ENCODE results near the gene OST4.
"Not testable (repeated sequence)": the region's sequence is repeated elsewhere in the genome, so short reads cannot be mapped to it uniquely, and the experiment has no call there.

OST4 gene

DNA sequence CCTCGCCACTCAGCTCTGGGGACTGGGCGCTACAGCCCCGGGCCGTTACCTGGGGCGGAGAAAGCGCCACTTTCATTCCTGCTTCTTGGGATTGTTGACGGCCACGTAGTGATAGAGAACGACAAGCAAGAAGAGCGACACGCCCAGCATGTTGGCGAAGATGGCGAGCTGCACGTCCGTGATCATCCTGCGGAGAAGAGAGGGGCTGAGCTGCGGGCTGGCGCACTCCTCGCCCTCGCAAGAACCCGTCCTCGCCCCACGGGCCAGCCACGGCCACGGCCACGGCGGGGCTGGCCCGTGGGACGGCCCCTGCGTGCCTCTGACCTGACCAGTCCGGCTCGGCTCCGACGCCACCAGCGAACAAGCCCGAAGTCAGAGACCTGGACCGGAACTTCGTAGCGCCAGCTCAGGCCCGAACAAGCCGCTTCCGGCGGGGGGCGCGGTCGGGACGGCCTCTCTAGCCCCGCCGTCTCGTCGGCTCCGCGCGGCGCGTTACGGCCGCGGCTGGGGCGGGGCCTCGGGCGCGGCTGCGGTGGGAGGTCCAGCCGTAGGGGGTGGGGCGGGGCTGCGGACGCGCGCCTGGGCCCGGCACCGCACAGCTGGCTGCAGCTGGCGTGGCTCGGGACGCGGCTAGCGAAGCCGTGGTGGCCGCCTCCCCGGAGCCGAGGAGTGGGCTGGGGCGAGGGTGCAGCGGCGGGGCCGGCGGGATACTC, at the start of gene OST4:
Gene OST4, minus strand, starts transcription at position 378 of the 713 bp plus-strand sequence.
- peak; percentile 92 to 95 for DNase-seq (ENCODE audit: low read depth in 2 of 2)
- TF ChIP-seq, protein P1, sequence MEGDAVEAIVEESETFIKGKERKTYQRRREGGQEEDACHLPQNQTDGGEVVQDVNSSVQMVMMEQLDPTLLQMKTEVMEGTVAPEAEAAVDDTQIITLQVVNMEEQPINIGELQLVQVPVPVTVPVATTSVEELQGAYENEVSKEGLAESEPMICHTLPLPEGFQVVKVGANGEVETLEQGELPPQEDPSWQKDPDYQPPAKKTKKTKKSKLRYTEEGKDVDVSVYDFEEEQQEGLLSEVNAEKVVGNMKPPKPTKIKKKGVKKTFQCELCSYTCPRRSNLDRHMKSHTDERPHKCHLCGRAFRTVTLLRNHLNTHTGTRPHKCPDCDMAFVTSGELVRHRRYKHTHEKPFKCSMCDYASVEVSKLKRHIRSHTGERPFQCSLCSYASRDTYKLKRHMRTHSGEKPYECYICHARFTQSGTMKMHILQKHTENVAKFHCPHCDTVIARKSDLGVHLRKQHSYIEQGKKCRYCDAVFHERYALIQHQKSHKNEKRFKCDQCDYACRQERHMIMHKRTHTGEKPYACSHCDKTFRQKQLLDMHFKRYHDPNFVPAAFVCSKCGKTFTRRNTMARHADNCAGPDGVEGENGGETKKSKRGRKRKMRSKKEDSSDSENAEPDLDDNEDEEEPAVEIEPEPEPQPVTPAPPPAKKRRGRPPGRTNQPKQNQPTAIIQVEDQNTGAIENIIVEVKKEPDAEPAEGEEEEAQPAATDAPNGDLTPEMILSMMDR (IDR thresholded peaks at IDR 0.05; ENCODE audit: low read depth, low read length): no peak

DNA sequence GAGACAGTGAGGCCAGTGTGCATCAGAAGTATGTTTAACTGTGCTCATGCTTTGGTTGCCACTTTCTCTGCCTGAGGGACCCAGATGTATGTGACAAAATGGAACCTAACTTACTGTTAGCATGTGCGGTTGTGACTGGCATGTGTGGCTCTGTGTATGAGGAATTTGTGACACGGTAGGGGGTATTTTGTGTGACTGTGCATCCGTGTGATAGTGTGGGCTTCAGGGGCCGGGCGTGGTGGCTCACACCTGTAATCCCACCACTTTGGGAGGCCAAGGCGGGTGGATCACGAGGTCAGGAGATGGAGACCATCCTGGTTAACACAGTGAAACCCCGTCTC, 47.8 kb upstream of the OST4 start:
- DNase-seq (ENCODE audit: low read depth in 2 of 2): not testable (repeated sequence)
- H3K4me3 ChIP-seq (replicated peaks in 1 of 2; ENCODE audit: low read depth in 2 of 2, low read length in 2 of 2): peak overlapping the region; percentile 11 to 48

More for the DNA sequence above, at the start of gene OST4:
- peak within 1 kb of the TSS; percentile 96 to 100 for H3K4me3 ChIP-seq (replicated peaks in 1 of 2; ENCODE audit: low read depth in 2 of 2, low read length in 2 of 2)

DNA sequence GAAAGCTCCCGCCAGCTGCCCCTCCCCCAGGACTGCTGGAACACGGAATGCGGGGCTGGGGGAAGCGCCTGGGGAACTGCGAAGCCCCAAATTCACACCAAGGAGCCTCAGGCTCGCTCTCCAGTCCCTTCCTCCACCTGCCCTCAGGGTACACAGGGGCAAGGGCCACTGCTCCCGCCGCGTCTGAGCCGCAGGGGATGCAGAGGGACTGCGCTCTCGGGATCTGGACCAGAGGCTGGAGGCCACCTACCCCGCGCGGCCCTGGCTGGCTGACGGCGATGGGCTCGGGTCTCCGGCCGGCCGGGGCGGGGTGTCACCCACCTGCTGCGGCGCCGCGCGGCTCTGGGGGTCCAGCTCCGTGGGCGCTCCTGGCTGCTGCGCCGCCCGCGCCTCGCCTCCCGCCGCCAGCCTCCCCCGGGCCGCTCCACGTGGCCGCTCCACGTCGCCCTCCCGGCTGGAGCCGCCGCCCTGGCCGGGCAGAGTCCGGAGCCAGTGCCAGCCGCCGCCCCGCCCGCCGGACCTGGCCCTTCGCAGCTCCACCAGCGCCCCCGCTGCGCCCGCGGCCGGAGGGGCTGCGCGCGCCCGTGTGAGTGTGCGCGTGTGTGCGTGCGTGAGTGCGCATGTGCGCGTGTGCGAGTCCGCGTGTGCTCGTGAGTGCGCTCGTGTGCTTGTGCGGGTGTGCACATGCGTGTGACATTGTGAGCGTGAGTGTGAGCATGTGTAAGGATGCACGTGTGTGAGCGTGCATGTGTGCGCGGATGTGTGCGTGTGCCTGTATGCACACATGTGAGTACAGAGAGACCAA, 47.3 kb upstream of the OST4 start, which contains the start of gene CGREF1:
Gene CGREF1, minus strand, starts transcription at position 604 of the 805 bp plus-strand sequence. CDS start 14,762 bp downstream, outside the sequence.
- peak within 1 kb of the TSS; percentile 46 to 48 for H3K4me3 ChIP-seq (replicated peaks in 1 of 2; ENCODE audit: low read depth in 2 of 2, low read length in 2 of 2)
- TF ChIP-seq, protein P1 (IDR thresholded peaks at IDR 0.05; ENCODE audit: low read depth, low read length): no peak
- DNase-seq (ENCODE audit: low read depth in 2 of 2): peak in 1 of 2 donors; percentile 5

DNA sequence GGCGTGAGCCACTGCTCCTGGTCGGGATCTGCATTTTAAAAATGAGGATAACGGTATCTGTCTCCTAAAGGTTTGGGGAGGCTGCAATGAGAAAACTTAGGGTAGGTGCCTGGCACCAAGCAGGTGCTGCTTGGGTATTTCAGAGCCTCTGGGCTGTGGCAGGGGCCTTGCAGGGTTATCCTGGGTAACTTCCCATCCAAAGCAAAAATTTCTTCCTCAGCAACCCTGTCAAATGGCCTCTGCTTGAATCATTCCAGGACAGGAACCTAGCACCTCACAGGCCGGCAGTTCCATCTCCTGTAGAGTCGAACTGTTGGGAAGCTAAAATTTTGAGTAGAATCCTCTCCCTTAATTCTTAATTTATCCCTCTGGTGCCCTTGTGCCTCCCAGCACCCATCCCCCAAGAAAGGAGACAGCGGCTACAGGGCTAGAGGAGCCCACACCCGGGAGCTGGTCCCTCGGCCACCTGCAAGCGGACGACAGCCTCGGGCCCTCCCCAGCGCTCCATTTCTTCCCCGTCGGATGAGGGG, 46.6 kb upstream of the OST4 start:
- no peak for DNase-seq (ENCODE audit: low read depth in 2 of 2)
- TF ChIP-seq, protein P1 (IDR thresholded peaks at IDR 0.05; ENCODE audit: low read depth, low read length): no peak
- peak overlapping the region; percentile 46 to 48 for H3K4me3 ChIP-seq (replicated peaks in 1 of 2; ENCODE audit: low read depth in 2 of 2, low read length in 2 of 2)

DNA sequence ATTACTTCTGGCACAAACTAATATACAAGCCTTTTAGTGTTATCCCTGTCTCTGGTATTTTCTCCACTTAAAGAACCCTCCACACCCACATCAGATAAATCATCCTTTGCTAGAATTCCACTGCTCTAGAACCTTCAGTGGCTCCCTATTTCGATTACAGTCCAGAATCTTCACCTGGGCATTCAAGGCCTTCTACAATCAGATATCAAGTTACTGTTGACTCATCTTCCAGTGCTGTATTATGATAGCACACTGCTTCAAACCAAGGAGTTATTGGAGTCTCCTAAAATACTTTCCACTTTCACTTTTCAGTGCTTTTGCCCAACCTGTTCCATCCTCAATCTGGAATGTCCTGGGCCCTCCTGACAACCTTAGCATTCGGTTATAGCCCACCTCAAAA, 44.1 kb upstream of the OST4 start:
- DNase-seq (ENCODE audit: low read depth in 2 of 2): no peak
- TF ChIP-seq, protein P1 (IDR thresholded peaks at IDR 0.05; ENCODE audit: low read depth, low read length): no peak
- H3K4me3 ChIP-seq (replicated peaks in 1 of 2; ENCODE audit: low read depth in 2 of 2, low read length in 2 of 2): no peak overlapping the region

DNA sequence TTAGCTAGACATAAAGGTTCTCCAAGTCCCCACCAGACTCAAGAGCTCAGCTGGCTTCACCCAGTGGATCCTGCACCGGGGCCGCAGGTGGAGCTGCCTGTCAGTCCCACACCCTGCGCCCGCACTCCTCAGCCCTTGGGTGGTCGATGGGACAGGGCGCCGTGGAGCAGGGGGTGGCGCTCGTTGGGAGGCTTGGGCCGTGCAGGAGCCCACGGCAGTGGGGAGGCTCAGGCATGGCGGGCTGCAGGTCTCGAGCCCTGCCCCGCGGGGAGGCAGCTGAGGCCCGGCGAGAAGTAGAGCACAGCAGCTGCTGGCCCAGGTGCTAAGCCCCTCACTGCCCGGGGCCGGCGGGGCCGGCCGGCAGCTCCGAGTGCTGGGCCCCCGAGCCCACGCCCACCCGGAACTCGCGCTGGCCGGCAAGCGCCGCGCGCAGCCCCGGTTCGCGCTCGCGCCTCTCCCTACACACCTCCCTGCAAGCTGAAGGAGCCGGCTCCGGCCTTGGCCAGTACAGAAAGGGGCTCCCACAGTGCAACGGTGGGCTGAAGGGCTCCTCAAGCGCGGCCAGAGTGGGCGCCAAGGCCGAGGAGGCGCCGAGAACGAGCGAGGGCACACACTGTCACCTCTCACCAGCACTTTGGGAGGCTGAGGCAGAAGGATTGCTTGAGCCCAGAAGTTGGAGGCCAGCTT, 40.1 kb upstream of the OST4 start:
- not testable (repeated sequence) for H3K4me3 ChIP-seq (replicated peaks in 1 of 2; ENCODE audit: low read depth in 2 of 2, low read length in 2 of 2); DNase-seq (ENCODE audit: low read depth in 2 of 2)

DNA sequence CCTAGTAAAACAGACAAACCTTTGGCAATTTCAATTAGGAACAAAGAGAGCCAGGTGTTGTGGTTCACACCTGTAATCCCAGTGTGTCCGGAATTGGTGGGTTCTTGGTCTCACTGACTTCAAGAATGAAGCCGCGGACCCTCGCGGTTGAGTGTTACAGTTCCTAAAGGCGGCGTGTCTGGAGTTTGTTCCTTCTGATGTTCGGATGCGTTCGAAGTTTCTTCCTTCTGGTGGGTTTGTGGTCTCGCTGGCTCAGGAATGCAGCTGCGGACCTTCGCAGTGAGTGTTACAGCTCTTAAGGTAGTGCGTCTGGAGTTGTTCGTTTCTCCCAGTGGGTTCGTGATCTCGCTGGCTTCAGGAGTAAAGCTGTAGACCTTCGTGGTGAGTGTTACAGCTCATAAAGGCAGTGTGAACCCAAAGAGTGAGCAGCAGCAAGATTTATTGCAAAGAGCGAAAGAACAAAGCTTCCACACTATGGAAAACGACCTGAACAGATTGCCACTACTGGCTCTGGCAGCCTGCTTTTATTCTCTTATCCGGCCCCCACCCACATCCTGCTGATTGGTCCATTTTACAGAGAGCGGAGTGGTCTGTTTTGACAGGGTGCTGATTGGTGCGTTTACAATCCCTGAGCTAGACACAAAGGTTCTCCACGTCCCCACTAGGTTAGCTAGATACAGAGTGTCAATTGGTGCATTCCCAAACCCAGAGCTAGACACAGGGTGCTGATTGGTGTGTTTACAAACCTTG, 39.3 kb upstream of the OST4 start:
- DNase-seq (ENCODE audit: low read depth in 2 of 2); H3K4me3 ChIP-seq (replicated peaks in 1 of 2; ENCODE audit: low read depth in 2 of 2, low read length in 2 of 2): not testable (repeated sequence)

Data from cardiac fibroblast (primary cell).